Nephron (organoid): ENCODE results near the gene NAA60.
A peak's percentile ranks its signal among the peaks of the same experiment; 100 is the strongest.

ENCODE experiments used
- H3K27ac Mint-ChIP-seq, 3 experiments: 2 replicates each; pipeline ENCODE4 v1.8.0; 2020; ENCODE audit warnings: mixed read lengths in 3 of 3, mild to moderate bottlenecking in 2 of 3, moderate library complexity in 1 of 3
- H3K27me3 Mint-ChIP-seq: 2 replicates; pipeline ENCODE4 v1.8.0; 2021; ENCODE audit warnings: low read depth, mild to moderate bottlenecking, moderate library complexity, mixed read lengths
- H3K36me3 Mint-ChIP-seq: 2 replicates; pipeline ENCODE4 v1.8.0; 2020; ENCODE audit warnings: low read depth, mixed read lengths
- H3K4me1 Mint-ChIP-seq: 2 replicates; pipeline ENCODE4 v1.8.0; 2020; ENCODE audit warnings: mixed read lengths
- H3K4me3 Mint-ChIP-seq, 3 experiments: 2 replicates each; pipeline ENCODE4 v1.8.0; 2020; ENCODE audit warnings: mild to moderate bottlenecking in 3 of 3, mixed read lengths in 3 of 3, moderate library complexity in 2 of 3
- H3K9me3 Mint-ChIP-seq: 2 replicates; pipeline ENCODE4 v1.8.0; 2020; ENCODE audit warnings: mixed read lengths
- TF ChIP-seq, protein P1 (sequence below), 3 experiments: fragments of 200-600 bp; sonication (generic); IDR thresholded peaks; one replicate each; pipeline ENCODE4 v1.5.0; 2021; ENCODE audit warnings: antibody characterized with exemption in 3 of 3; ENCODE audit not compliant: unreplicated experiment in 3 of 3

Gene NAA60

DNA sequence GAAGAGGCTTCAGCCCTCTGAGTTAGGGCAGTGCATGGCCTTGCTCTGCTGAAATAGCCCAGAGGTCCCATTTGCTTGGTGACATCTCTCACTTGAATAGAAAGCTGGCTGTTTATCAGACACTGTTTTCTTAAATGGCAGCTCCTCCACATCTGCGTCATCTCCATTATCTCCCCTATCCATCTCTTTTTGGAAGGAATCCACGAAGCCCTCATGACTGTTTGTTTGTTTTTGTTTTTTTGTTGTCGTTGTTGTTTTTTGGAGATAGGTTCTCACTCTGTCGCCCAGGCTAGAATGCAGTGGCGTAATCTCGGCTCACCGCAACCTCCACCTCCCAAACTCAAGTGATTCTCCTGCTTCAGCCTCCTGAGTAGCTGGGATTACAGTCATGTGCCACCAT lies 16.6 kb downstream of the NAA60 start:
- peaks cover 4% of the 10 kb centered on the region for H3K36me3 Mint-ChIP-seq

DNA sequence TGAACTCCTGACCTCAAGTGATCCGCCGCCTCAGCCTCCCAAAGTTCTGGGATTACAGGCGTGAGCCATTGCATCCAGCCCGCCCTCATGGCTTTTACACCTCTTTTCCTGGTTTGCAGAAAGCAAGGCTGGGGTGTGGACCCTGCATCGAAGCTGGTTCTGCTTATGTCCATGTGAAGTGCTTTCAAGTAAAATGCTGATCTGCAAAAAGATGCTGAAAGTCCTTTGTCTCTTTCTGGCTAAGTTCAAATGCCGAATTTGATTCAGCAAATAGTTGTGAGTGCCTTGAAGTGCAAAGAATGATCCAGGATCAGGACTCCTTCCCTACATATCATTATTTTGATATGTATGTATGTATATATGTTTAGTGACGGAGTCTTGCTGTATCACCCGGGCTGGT lies 17.1 kb downstream of the NAA60 start:
- Mint-ChIP-seq H3K27ac (peak overlapping the region; percentile 78 to 91 (median 89)), H3K4me3 (peak overlapping the region; percentile 95 to 100 (median 99)), H3K27me3 (no peaks in the 10 kb centered on the region), H3K9me3 (no peaks in the 10 kb centered on the region), H3K36me3 (peaks cover 5% of the 10 kb centered on the region), H3K4me1 (peaks cover 56% of the 10 kb centered on the region)
- TF ChIP-seq, protein P1, sequence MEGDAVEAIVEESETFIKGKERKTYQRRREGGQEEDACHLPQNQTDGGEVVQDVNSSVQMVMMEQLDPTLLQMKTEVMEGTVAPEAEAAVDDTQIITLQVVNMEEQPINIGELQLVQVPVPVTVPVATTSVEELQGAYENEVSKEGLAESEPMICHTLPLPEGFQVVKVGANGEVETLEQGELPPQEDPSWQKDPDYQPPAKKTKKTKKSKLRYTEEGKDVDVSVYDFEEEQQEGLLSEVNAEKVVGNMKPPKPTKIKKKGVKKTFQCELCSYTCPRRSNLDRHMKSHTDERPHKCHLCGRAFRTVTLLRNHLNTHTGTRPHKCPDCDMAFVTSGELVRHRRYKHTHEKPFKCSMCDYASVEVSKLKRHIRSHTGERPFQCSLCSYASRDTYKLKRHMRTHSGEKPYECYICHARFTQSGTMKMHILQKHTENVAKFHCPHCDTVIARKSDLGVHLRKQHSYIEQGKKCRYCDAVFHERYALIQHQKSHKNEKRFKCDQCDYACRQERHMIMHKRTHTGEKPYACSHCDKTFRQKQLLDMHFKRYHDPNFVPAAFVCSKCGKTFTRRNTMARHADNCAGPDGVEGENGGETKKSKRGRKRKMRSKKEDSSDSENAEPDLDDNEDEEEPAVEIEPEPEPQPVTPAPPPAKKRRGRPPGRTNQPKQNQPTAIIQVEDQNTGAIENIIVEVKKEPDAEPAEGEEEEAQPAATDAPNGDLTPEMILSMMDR (IDR thresholded peaks at IDR 0.05; ENCODE audit: unreplicated experiment in 3 of 3) = no peak

More for the DNA sequence above, 16.6 kb downstream of the NAA60 start:
- peaks cover 56% of the 10 kb centered on the region for H3K4me1 Mint-ChIP-seq
- H3K4me3 Mint-ChIP-seq = peak overlapping the region; percentile 95 to 100 (median 99)
- no peaks in the 10 kb centered on the region for H3K27me3 Mint-ChIP-seq
- no peaks in the 10 kb centered on the region for H3K9me3 Mint-ChIP-seq
- peak overlapping the region; percentile 78 to 91 (median 89) for H3K27ac Mint-ChIP-seq
- TF ChIP-seq, protein P1 (IDR thresholded peaks at IDR 0.05; ENCODE audit: unreplicated experiment in 3 of 3) = no peak

DNA sequence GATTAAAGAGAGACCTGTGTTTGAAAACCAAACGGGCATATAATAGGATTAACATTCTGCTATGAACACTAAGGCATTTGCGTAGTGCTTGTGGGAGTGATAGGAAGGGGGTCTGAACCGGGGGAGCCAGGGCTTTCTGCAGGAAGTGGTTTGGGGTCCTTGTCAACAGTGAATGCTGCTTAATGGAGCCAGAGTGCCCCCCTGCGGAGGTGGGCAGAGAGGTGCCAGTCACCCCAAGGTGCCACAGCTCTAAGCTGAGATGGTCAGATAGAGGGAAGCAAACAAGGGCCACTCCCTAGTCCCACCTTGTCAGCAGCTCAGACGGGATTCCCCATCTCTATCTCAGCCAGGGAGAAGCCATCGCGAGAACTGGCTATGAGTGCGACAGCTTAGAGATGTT lies 17.7 kb downstream of the NAA60 start:
- Mint-ChIP-seq H3K27me3 (no peaks in the 10 kb centered on the region), H3K4me3 (peak overlapping the region; percentile 17 to 100 (median 95)), H3K36me3 (peaks cover 9% of the 10 kb centered on the region), H3K4me1 (peaks cover 54% of the 10 kb centered on the region), H3K27ac (peak overlapping the region; percentile 48 to 91 (median 89)), H3K9me3 (no peaks in the 10 kb centered on the region)
- TF ChIP-seq, protein P1 (IDR thresholded peaks at IDR 0.05; ENCODE audit: unreplicated experiment in 3 of 3) = no peak

DNA sequence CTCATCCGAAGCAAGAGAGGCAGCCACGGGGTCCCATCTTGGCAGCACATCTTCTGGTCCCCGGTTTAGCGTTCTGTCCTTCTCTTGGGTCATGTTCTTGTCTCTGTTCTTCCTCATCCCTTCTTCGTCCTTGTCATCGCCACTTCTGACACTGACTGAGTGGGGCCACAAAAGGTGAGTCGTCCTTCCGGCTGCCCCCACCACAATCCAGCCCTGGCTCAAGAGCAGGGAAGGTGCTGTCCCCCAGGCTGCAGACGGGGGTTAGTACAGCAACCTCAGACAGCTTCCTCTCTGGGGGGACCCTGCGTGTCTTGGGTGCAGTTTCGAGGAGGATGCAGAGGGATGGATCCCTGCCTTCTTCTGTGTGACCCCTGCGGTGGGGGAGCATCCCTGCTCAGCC lies 21.8 kb downstream of the NAA60 start:
- Mint-ChIP-seq H3K9me3 (no peaks in the 10 kb centered on the region), H3K36me3 (peaks cover 32% of the 10 kb centered on the region), H3K27ac (no peak overlapping the region), H3K4me1 (peaks cover 46% of the 10 kb centered on the region), H3K4me3 (no peak overlapping the region), H3K27me3 (no peaks in the 10 kb centered on the region)
- TF ChIP-seq, protein P1 (IDR thresholded peaks at IDR 0.05; ENCODE audit: unreplicated experiment in 3 of 3) = no peak

DNA sequence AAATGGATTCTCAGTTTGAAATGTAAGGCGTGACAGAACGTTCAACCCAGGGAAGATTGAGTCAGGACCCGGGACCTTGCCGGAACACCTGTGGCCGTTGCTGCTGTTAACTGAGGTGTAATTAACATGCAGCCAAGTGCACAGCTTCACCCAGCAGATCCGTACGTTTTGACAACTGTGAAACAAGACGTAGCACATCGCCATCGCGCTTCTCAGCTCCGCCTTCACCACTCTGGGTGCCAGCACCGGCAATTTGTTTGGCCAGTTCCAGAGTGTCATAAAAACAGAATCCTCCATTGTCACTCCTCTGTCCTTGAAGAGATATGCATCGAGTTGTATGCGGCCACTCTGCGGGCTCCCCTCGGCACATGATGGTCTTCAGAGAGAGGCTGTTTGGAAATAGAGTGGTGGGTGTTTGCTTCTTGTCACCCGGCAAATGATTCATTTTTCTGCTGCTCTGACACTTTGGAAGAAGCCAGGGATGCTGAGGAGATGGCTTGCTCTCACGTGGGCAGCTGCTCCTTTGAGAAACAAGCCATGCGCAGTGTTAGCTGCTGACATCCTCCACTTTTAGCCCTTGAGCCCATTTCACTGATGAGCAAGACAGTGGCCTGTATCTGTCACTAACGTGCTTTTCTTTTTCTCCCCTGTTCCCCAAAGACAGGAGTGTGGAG lies 22.6 kb downstream of the NAA60 start:
- peaks cover 32% of the 10 kb centered on the region for H3K36me3 Mint-ChIP-seq
- TF ChIP-seq, protein P1 (IDR thresholded peaks at IDR 0.05; ENCODE audit: unreplicated experiment in 3 of 3) = no peak
- H3K27me3 Mint-ChIP-seq = no peaks in the 10 kb centered on the region
- H3K27ac Mint-ChIP-seq = no peak overlapping the region
- no peaks in the 10 kb centered on the region for H3K9me3 Mint-ChIP-seq
- no peak overlapping the region for H3K4me3 Mint-ChIP-seq
- H3K4me1 Mint-ChIP-seq = peaks cover 38% of the 10 kb centered on the region

DNA sequence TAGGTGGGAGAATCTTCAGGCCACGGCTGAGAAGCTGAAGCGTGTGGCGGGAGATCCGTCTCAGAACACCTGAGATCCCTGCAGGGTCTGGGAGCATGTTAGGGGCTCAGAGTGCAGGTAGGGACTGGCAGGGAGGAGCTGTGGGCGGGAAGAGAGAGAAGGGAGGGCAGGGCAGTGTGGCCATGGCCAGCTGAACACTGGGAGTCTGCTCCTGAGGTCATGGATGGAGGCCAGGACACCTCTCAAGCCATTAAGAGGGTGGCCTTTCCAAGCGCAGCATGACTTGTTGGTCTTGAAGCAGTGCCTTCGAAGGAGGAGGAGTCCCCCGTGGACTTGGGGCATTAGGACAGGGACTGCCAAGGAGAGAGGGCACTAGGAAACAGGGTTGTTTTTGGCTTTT lies 23.7 kb downstream of the NAA60 start:
- Mint-ChIP-seq H3K36me3 (peaks cover 32% of the 10 kb centered on the region), H3K9me3 (no peaks in the 10 kb centered on the region), H3K4me3 (no peak overlapping the region), H3K27me3 (no peaks in the 10 kb centered on the region), H3K27ac (no peak overlapping the region), H3K4me1 (peaks cover 29% of the 10 kb centered on the region)
- TF ChIP-seq, protein P1 (IDR thresholded peaks at IDR 0.05; ENCODE audit: unreplicated experiment in 3 of 3) = no peak
